Cardiac muscle cell (in vitro differentiated cells and primary cell): ENCODE results near the gene DNAJB13. TPM values are rescaled to one million over a fixed set of nuclear protein-coding genes. Genes with fewer than 3 reads are reported as not detected.

Experiments
- DNase-seq, 2 donors: peaks; one replicate each; pipeline versions ENCODE4 v3.0.0 to v3.0.0-alpha.2; 2010 to 2017; ENCODE audit warnings: low read depth in 1 of 2, low spot score in 1 of 2
- H3K27ac ChIP-seq: fragments of 200-600 bp; sonication (generic); 2 replicates; pipeline ENCODE4 v1.5.1; 2016
- H3K27me3 ChIP-seq: fragments of 200-600 bp; sonication (generic); 2 replicates; pipeline ENCODE4 v1.6.0; 2016; ENCODE audit warnings: control low read depth
- H3K36me3 ChIP-seq: fragments of 200-600 bp; sonication (generic); 2 replicates; pipeline ENCODE4 v1.5.1; 2016; ENCODE audit warnings: control low read depth
- H3K4me1 ChIP-seq: fragments of 200-600 bp; sonication (generic); 2 replicates; pipeline ENCODE4 v1.8.1; 2017; ENCODE audit warnings: low read depth, mild to moderate bottlenecking, mixed run types
- H3K4me3 ChIP-seq: fragments of 200-600 bp; sonication (generic); 2 replicates; pipeline ENCODE4 v1.5.1; 2016; ENCODE audit warnings: mild to moderate bottlenecking
- H3K9me3 ChIP-seq: fragments of 200-600 bp; sonication (generic); 2 replicates; pipeline ENCODE4 v1.5.1; 2017; ENCODE audit warnings: low read depth, mild to moderate bottlenecking, control low read depth
- polyA plus RNA-seq: library from polyadenylated mRNA; unstranded; fragments of >200 nt; fragmentation: Nextera tagmentation; extraction: Ambion mirVana; gene quantifications from 2 replicates; pipeline ENCODE4 v1.2.1, GENCODE V29; 2016
- total RNA-seq: library from RNA; depleted of rRNA; stranded (reverse); fragments of >200 nt; gene quantifications from 2 replicates; pipeline ENCODE4 v1.2.3, GENCODE V29; 2016
- TF ChIP-seq, protein P1 (sequence below): IDR thresholded peaks from 2 replicates; pipeline ENCODE4 v1.5.1; 2012; ENCODE audit warnings: low read depth, mild to moderate bottlenecking, low read length

The DNAJB13 gene
- total and polyA plus RNA-seq, 2 experiments from 2014 or later, result 0.24 TPM; not detected in 1

DNA sequence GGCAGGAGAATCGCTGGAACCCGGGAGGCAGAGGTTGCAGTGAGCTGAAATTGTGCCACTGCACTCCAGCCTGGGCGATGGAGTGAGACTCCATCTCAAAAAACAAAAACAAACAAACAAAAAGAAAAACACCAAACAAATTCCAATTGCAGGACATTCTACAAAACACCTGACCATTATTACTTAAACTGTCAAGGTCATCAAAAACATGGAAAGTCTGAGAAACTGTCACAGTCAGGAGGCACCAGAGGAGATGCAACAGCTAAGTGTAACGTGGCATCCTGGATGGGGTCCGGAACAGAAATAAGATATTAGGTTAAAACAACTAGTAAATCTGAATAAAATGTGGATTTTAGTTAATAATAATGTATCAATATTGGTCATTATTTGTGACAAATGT lies 914 bp upstream of the DNAJB13 start:
- H3K36me3 ChIP-seq, result no peaks in the 10 kb centered on the region
- no peaks in the 10 kb centered on the region for H3K9me3 ChIP-seq
- no peak for DNase-seq
- no peak overlapping the region for H3K4me3 ChIP-seq
- H3K4me1 ChIP-seq, result no peaks in the 10 kb centered on the region
- no peaks in the 10 kb centered on the region for H3K27me3 ChIP-seq
- TF ChIP-seq, protein P1, sequence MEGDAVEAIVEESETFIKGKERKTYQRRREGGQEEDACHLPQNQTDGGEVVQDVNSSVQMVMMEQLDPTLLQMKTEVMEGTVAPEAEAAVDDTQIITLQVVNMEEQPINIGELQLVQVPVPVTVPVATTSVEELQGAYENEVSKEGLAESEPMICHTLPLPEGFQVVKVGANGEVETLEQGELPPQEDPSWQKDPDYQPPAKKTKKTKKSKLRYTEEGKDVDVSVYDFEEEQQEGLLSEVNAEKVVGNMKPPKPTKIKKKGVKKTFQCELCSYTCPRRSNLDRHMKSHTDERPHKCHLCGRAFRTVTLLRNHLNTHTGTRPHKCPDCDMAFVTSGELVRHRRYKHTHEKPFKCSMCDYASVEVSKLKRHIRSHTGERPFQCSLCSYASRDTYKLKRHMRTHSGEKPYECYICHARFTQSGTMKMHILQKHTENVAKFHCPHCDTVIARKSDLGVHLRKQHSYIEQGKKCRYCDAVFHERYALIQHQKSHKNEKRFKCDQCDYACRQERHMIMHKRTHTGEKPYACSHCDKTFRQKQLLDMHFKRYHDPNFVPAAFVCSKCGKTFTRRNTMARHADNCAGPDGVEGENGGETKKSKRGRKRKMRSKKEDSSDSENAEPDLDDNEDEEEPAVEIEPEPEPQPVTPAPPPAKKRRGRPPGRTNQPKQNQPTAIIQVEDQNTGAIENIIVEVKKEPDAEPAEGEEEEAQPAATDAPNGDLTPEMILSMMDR, result no peak
- H3K27ac ChIP-seq, result no peak overlapping the region

DNA sequence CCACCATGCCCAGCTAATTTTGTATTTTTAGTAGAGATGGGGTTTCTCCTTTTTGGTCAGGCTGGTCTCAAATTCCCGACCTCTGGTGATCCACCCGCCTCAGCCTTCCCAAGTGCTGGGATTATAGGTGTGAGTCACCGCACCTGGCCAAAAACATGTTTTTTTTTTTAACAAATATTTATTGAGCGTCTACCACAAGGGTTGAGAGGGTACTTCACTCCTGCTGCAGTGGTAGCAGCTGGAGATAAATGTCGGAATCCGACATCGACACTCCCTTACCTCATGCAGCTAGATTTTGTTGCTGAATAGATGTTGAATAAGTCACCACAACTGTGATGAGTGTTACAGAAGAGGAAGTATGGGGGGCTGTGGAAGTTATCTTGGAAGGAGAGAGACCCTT lies 971 bp downstream of the DNAJB13 start:
- no peaks in the 10 kb centered on the region for H3K4me1 ChIP-seq
- peaks cover 9% of the 10 kb centered on the region for H3K27me3 ChIP-seq
- H3K36me3 ChIP-seq, result no peaks in the 10 kb centered on the region
- no peak overlapping the region for H3K27ac ChIP-seq
- H3K4me3 ChIP-seq, result no peak overlapping the region
- TF ChIP-seq, protein P1, result no peak
- no peak for DNase-seq
- H3K9me3 ChIP-seq, result no peaks in the 10 kb centered on the region

DNA sequence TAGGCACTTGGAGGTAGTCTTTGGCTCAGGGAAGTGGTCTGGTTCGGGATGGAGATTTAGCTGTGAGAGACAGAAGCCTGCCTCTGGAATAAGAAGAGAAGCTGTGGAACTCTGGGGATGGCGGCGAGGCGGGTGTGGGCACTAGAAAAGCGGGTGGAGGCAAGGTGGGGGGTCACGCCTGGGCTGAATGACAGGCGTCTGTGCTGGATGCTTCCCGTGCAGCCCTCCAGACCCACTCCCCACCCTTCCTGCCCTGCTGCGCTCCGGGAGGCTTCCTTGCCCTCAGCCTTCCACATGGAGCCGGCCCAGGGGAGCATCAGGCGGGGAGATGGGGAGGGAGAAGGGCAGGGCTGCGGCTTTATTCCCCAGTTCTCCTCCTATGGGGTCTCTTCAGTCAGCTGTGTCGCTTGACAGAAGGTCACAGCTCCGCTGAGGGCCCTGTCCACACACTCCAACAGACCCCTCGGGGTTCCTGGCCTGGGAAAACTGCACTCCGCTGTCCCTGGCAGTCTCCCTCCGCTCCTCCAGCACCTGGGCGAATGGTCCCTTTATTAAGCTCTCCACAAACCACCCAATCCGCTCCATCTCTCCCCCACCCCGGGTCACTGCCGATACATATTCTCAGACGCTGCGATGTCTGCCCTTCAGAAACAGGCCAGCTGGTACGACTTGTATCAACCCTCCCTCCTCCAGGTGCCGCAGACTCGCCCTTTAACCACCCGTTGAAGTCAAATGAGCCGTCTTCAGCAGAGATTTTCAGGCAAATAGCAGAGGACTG lies 6.2 kb downstream of the DNAJB13 start:
- TF ChIP-seq, protein P1, result no peak
- H3K27me3 ChIP-seq, result peaks cover 29% of the 10 kb centered on the region
- no peaks in the 10 kb centered on the region for H3K36me3 ChIP-seq
- DNase-seq, result no peak
- H3K4me1 ChIP-seq, result no peaks in the 10 kb centered on the region
- no peak overlapping the region for H3K4me3 ChIP-seq
- no peak overlapping the region for H3K27ac ChIP-seq
- no peaks in the 10 kb centered on the region for H3K9me3 ChIP-seq

DNA sequence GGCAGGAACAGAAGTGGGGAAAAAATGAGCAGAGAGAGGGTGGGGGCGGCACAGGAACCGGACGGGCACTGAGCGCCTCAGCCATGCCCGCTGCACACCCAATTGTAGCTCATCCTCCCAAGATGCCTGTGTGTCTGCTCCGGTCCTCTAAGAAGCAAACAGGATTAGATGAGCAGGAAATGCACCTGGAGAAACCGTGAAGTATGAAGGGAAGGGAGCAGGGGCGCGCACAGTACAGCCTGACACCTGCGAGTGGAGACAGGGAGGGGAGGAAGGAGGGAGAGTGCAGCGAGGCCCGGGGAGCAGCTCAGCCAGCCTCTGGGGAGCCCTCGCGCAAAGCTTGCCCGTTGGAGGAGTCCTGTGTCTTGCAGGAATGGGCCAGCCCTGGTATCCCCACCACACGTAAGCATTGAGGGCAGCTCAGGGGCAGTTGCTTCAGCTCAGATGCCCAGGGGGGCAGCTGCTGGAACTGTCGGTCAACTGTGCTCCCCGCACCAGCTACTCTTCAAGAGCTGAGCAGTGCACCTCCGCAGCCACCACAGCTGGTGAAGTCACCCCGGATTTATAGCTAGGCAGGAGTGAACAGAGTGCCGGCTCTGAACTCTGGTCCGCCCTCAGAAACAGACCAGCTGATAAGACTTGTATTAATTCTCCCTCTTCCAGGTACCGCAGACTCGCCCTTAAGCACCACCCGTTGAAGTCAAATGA lies 7.0 kb downstream of the DNAJB13 start:
- TF ChIP-seq, protein P1, result no peak
- H3K4me3 ChIP-seq, result no peak overlapping the region
- H3K4me1 ChIP-seq, result no peaks in the 10 kb centered on the region
- H3K27ac ChIP-seq, result no peak overlapping the region
- DNase-seq, result no peak
- H3K36me3 ChIP-seq, result no peaks in the 10 kb centered on the region
- H3K27me3 ChIP-seq, result peaks cover 29% of the 10 kb centered on the region
- no peaks in the 10 kb centered on the region for H3K9me3 ChIP-seq

DNA sequence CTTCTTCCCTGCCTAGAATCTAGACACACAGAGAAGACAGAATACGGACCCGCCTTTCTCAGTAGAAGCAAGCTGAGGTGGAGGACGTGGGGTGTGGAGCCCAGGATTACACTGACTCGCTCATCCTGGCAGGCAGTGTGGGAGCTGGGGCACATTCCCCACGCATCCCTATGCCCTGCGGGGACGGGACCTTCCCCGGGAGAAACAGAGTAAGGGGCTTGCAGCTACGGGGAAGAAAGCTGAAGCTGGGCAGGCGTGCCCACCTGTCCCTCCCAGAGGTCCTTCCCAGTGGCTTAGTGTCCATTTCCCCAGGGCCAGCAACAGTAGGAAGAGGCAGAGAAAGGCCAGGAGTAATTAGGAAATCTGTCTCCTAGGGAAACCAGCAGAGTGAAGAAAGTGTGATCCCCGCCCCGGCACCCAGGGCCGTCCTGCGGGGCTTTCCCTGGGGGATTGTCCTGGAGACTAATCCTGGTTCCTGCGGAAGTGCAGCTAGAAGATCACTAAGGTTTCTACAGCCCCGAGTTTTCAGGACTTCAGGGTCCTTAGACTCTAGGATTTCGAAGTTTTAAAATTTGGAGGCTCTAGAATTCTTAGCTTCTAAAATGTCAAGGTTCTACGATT lies 7.8 kb downstream of the DNAJB13 start:
- TF ChIP-seq, protein P1, result no peak
- no peak overlapping the region for H3K27ac ChIP-seq
- H3K27me3 ChIP-seq, result peaks cover 29% of the 10 kb centered on the region
- no peak for DNase-seq
- no peaks in the 10 kb centered on the region for H3K9me3 ChIP-seq
- no peaks in the 10 kb centered on the region for H3K4me1 ChIP-seq
- no peak overlapping the region for H3K4me3 ChIP-seq
- H3K36me3 ChIP-seq, result no peaks in the 10 kb centered on the region
